Adrenal gland (tissue), 5 donors: Measurements from ENCODE around the gene ITGBL1.

Source experiments
- CTCF ChIP-seq, 6 experiments: fragments of 450-650 bp in 4 of 6; fragments of 200-600 bp in 2 of 6; sonication (generic) in 1 of 6; IDR thresholded peaks; 1 replicate in 5 of 6; 2 replicates in 1 of 6; pipeline versions ENCODE4 v1.5.1 to v1.8.0; 2016 to 2021; ENCODE audit warnings: antibody characterized with exemption in 6 of 6, mild to moderate bottlenecking in 2 of 6, moderate library complexity in 1 of 6
- POLR2A ChIP-seq, 2 donors: fragments of 450-650 bp; IDR thresholded peaks; one replicate each; pipeline ENCODE4 v1.6.1; 2017; ENCODE audit warnings: antibody characterized with exemption in 2 of 2, mild to moderate bottlenecking in 2 of 2, moderate library complexity in 1 of 2
- donor health status: DM: no; HTN: no; CAD: no.

GRCh38 chr13:101728615-101729014, 276.1 kb downstream of the ITGBL1 start:
- TF ChIP-seq POLR2A (IDR thresholded peaks at IDR 0.05) (no peak), CTCF (IDR thresholded peaks at IDR 0.05) (no peak)
